Activated CD4-positive, alpha-beta T cell treated with anti-CD3 and anti-CD28 coated beads for 4 hours (primary cell): Measurements from ENCODE around the gene APCDD1.
"Not testable (repeated sequence)": the region's sequence is repeated elsewhere in the genome, so short reads cannot be mapped to it uniquely, and the experiment has no call there.

Experiments used
- DNase-seq, 2 donors: peaks; one replicate each; pipeline ENCODE4 v3.0.0-alpha.2; 2020

Gene APCDD1

GRCh38 chr18:10497206-10497749, 42.8 kb downstream of the APCDD1 start:
- DNase-seq: no peak

- no peak for DNase-seq
Observed at GRCh38 chr18:10499230-10499629, 44.8 kb downstream of the APCDD1 start.

GRCh38 chr18:10500038-10500437, 45.6 kb downstream of the APCDD1 start:
- no peak for DNase-seq

GRCh38 chr18:10504723-10505122, 50.3 kb downstream of the APCDD1 start:
- no peak for DNase-seq

- DNase-seq: not testable (repeated sequence)
Observed at GRCh38 chr18:10505892-10506291, 51.5 kb downstream of the APCDD1 start.

GRCh38 chr18:10508591-10508990, 54.2 kb downstream of the APCDD1 start:
- no peak for DNase-seq

GRCh38 chr18:10511236-10511635, 56.8 kb downstream of the APCDD1 start:
- DNase-seq: no peak

GRCh38 chr18:10514082-10514481, 59.6 kb downstream of the APCDD1 start:
- no peak for DNase-seq

GRCh38 chr18:10514601-10515000, 60.2 kb downstream of the APCDD1 start:
- DNase-seq: no peak

GRCh38 chr18:10515456-10515855, 61.0 kb downstream of the APCDD1 start:
- DNase-seq: no peak

- DNase-seq: no peak
Observed at GRCh38 chr18:10516078-10516477, 61.6 kb downstream of the APCDD1 start.

GRCh38 chr18:10518595-10519255, 64.3 kb downstream of the APCDD1 start:
- DNase-seq: no peak

- DNase-seq: no peak
Observed at GRCh38 chr18:10519366-10519765, 64.9 kb downstream of the APCDD1 start.

- DNase-seq: peak; percentile 38 to 47
Observed at GRCh38 chr18:10519999-10520935, 65.8 kb downstream of the APCDD1 start.

- no peak for DNase-seq
Observed at GRCh38 chr18:10521566-10521965, 67.1 kb downstream of the APCDD1 start.

GRCh38 chr18:10522574-10522973, 68.1 kb downstream of the APCDD1 start:
- DNase-seq: no peak

GRCh38 chr18:10523544-10523943, 69.1 kb downstream of the APCDD1 start:
- no peak for DNase-seq

- no peak for DNase-seq
Observed at GRCh38 chr18:10524507-10525370, 70.3 kb downstream of the APCDD1 start.

GRCh38 chr18:10525371-10525691, 70.9 kb downstream of the APCDD1 start:
- no peak for DNase-seq

GRCh38 chr18:10525697-10526560, 71.5 kb downstream of the APCDD1 start, which contains the start of gene NAPG:
Gene NAPG (plus strand): TSS chr18:10526027. CDS start chr18:10526103, 76 bp downstream.
- DNase-seq: peak; percentile 86 to 91

GRCh38 chr18:10526561-10526949, 72.1 kb downstream of the APCDD1 start:
- no peak for DNase-seq

GRCh38 chr18:10528439-10528838, 74.0 kb downstream of the APCDD1 start:
- no peak for DNase-seq
